Measurements from ENCODE around the gene HERPUD1.
"Not testable (repeated sequence)": the region's sequence is repeated elsewhere in the genome, so short reads cannot be mapped to it uniquely, and the experiment has no call there.

HERPUD1 gene

GRCh38 chr16:56984639-56985038, 52.7 kb downstream of the HERPUD1 start:
- DNase-seq: no peak

GRCh38 chr16:56985288-56985961, 53.5 kb downstream of the HERPUD1 start:
- peak; percentile 87 for DNase-seq

- DNase-seq: no peak
Observed at GRCh38 chr16:56985962-56986360, 54.0 kb downstream of the HERPUD1 start.

GRCh38 chr16:56986361-56986760, 54.4 kb downstream of the HERPUD1 start:
- no peak for DNase-seq

- DNase-seq: not testable (repeated sequence)
Observed at GRCh38 chr16:56986908-56987307, 55.0 kb downstream of the HERPUD1 start.

- DNase-seq: no peak
Observed at GRCh38 chr16:56987692-56988091, 55.8 kb downstream of the HERPUD1 start.

- no peak for DNase-seq
Observed at GRCh38 chr16:56988161-56988947, 56.4 kb downstream of the HERPUD1 start.

- DNase-seq: peak; percentile 69
Observed at GRCh38 chr16:56988948-56989945, 57.3 kb downstream of the HERPUD1 start, which contains the start of gene NLRC5. Gene NLRC5 (plus strand): TSS chr16:56989557. CDS start chr16:57020713, 31,156 bp downstream.

GRCh38 chr16:56989988-56990387, 58.0 kb downstream of the HERPUD1 start:
- no peak for DNase-seq

GRCh38 chr16:56990407-56991286, 58.7 kb downstream of the HERPUD1 start:
- no peak for DNase-seq

- DNase-seq: not testable (repeated sequence)
Observed at GRCh38 chr16:56992431-56992830, 60.5 kb downstream of the HERPUD1 start.

GRCh38 chr16:56993204-56993603, 61.3 kb downstream of the HERPUD1 start:
- DNase-seq: no peak

- no peak for DNase-seq
Observed at GRCh38 chr16:56994311-56994710, 62.4 kb downstream of the HERPUD1 start.
